ENCODE measurements around the gene INO80B.
"Not testable (repeated sequence)": the region's sequence is repeated elsewhere in the genome, so short reads cannot be mapped to it uniquely, and the experiment has no call there.

The INO80B gene

DNA sequence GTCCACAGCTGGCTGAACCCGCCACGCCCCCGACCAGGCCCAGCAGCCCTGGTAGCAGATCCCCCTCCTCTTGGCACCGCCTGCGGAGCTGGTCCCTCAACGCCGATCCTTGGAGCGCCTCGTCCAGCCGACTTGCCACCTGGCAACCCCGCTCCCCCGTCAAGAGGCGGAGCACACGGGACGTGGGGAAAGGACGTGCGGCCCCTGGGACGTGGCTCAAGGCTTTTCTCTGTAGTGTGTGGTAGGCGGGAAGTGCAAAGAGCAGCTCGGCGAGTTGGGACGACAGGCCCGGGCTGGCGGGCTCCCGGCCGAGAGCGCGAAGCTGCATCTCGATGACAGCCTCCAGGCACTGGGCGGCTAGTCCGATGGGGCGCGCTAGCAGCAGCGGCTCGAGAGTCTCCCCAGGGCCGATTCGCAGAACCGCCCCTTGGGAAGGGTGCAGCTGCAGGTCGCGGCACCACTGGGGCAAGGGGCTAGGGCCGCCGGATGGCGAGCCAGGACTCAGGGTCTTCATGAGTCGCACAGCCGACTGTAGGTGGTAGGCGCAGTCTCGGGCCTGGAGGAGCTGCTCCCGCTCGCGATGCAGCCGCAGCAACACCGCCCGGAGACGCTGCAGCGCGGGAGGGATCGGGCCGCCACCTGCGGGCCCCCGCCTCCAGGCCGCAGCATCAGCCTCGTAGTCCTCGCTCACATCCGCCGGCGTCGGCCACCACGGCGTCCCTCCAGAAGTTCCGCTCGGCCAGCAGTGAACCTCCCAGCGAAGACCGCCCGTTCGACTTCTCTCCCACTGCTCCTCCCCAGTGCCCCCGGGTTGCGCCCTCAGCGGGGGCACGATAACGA is 27.3 kb downstream of the INO80B start:
- peak; percentile 19 to 28 for DNase-seq (ENCODE audit: low read depth in 2 of 2)

DNA sequence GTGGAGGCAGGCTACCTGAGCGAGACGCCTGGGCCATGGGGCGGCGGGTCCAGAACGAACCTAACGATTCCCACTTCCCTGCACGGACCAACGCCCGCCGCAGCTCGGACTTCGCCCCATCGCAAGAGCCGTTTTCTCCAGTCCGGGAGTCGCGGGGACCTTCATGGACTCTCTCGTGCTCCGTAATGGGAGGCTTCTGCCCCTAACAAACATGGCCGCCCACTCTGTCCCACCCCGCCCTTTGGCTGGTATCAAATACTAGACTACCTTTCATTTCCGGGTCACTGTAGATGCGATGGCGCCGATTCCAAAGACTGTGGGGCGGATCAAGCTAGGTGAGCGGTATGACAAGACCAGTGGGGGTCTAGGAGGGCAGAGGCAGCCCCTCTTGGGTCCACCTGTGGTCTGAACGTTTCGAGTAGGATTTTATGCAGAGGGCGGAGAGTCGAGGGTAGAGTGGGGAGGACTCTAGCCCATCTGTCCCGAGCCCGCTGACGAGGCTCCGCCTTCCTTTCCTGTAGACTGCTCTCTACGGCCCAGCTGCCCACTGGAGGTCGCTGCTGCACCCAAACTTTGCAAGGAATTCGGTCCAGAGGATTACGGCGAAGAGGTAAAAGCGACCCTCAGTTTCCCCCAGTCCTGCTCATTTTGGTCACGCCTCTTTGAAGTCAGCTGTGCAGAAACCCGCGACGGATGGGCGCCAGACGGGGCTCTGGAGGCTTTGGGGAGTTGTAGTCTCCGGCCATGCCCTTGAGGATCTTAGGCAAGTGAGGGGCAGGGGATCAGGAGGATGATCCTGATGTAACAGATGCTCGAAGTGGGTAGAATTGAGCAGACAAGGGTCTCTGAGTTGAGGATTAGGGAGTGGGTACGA is 28.2 kb downstream of the INO80B start, which contains the start of the genes CCDC142 and TTC31:
Gene CCDC142 (minus strand): TSS at position 198 of the 874 bp plus-strand sequence. CDS start 161 bp downstream, at position 37.
Gene TTC31 (plus strand): TSS at position 281 of the 874 bp plus-strand sequence. CDS start 15 bp downstream, at position 296.
- peak; percentile 84 to 91 for DNase-seq (ENCODE audit: low read depth in 2 of 2)

DNA sequence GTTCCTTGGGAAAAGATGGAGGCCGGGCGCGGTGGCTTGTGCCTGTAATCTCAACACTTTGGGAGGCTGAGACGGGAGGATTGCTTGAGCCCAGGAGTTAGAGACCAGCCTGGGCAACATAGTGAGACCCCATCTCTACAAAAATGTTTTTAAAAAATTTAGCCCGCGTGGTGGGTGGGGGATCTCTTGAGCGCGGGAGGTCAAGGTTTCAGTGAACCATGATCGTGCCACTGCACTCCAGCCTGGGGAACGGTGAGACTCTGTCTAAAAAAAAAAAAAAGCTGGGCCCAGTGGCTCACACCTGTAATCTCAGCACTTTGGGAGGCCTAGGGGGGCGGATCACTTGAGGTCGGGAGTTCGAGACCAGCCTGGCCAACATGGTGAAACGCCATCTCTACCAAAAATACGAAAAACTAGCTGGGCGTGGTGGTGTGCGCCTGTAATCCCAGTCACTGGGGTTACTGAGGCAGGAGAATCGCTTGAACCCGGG is 28.8 kb downstream of the INO80B start:
- not testable (repeated sequence) for DNase-seq (ENCODE audit: low read depth in 2 of 2)

DNA sequence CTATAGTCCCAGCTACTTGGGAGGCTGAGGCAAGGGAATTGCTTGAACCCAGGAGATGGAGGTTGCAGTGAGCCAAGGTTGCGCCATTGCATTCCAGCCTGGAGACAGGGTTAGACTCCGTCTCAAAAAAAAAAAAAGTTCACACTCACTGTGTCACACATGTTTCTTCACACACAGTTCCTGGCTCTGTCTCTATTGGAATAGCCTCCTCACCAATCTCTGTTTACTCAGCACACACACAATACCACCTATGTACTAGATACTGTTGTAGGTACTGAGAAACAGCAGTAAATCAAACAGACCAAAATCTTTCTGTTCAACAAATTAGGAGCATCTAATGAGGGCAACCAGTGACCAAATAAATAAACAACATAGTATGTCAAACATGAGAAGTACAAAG is 31.3 kb downstream of the INO80B start:
- DNase-seq (ENCODE audit: low read depth in 2 of 2), result no peak

DNA sequence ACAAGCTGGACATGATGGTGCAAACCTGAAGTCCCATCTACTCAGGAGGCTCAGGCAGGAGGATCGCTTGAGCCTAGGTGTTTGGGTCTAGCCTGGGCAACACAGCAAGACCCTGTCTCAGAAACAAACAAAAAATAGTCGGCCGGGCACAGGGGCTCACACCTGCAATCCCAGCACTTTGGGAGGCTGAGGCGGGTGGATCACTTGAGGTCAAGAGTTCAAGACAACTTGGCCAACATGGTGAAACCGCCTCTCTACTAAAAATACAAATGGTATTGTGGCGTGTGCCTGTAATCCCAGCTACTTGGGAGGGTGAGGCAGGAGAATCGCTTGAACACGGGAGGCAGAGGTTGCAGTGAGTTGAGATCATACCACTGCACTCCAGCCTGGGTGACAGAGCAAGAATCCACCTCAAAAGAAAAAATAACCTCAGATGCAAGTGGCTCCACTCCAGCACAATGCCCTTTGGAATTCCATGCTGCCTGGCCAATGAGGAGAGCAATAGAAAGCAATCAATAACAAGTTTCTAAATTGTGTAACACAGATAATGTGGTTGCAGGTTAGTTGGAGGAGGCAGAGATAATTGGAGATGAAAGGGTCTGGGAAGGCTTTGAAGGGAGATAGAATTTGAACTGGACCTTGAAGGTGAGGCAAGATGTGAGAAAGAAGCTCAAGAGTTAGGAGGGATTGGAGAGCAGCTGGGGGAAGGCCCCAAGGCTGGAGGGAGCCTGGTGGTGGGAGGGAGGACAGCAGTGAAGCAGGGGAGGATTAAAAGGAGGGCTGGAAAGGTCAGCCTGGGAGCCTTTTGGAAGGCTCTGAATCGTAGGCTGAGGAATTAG is 34.0 kb downstream of the INO80B start:
- no peak for DNase-seq (ENCODE audit: low read depth in 2 of 2)

DNA sequence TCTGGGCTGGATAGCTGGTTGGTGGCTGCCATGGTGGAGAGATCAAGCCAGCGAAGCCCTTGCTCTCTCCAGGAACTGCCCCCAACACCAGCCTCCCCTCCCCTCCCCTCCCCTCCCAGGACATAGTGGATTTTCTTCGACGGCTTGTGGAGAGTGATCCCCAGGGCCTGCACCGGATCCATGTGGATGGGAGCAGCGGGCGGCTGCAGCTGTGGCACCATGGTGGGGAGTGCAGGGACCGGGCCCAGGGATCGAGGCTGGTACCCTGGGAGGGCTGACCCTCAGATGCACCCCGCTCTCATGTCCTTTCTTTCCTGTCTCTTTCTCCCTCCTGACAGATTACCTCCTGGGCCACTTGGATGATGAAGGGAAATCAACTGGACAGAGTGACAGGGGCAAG is 35.0 kb downstream of the INO80B start:
- no peak for DNase-seq (ENCODE audit: low read depth in 2 of 2)

DNA sequence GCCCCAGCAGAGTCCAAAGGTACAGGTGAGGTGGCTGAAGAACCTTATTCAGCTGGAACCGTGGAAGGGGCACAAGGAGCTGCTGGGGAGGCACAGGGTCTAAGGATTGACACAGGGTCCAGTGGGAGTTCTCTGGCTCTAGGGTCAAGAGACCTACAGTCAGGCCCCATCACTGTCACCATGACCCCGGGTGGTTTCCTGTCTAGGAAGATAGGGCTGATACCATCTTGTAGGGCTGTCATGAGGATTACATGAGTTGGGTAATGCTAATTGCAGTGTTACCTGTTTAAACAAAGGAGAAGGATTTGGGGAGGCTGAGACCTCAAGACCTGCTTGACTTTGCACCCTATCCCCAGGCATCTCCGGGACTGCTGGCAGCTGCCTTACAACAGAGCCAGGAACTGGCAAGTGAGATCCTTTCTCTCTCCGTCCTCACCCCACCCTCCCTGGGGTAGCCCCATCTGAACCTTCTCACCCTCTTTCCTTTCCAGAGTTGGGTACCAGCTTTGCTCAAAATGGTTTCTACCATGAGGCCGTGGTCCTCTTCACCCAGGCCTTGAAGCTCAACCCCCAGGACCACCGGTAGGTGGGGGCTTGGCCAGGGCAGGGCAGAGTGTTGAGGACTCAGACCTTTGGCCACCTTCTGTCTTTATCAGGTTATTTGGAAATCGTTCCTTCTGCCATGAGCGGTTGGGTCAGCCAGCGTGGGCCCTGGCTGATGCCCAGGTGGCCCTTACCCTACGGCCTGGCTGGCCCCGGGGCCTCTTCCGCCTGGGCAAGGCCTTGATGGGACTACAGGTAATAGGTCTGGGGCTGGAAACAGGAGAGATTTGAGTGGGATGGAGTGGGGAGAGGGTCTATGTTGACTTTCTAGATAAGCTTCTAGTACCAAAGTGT is 37.0 kb downstream of the INO80B start:
- DNase-seq (ENCODE audit: low read depth in 2 of 2), result no peak

DNA sequence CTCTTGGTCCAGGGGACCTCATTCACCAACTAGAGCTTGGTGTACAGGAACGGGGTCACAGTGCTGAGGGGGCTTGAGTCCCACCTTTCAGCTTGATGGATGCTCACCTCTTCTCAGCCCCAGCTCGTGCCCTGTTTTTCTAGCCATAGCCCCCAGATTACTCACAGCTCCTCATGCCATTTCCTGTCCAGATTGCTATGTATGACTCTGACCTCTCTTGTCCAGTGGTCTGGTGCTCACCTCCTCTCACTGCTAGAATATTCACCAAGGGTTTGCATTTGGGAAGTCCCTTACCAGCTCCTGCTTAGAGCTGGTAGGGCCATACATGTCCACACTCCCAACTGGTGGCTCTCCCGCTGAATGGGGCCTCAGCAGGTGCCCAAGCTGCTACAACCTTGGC is 38.7 kb downstream of the INO80B start:
- DNase-seq (ENCODE audit: low read depth in 2 of 2), result no peak

DNA sequence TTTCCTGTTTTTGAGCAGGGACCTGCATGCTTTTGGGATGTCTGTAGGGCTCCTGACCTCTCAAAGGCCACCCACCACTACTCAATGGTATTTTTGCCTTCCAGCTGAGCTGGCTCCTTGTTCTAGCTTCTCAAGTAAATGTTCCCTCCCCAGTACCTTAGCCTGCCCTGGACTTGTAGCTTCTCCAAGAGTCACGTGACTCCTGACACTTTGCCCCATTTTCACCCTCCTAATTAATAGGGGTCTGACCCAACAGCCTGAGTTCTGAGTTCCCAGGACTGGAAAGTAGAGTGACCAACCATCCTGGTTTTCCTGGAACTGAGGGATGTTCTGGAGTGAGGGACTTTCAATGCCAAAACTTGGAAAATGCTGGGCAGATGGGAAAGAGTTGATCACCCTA is 40.6 kb downstream of the INO80B start:
- no peak for DNase-seq (ENCODE audit: low read depth in 2 of 2)

DNA sequence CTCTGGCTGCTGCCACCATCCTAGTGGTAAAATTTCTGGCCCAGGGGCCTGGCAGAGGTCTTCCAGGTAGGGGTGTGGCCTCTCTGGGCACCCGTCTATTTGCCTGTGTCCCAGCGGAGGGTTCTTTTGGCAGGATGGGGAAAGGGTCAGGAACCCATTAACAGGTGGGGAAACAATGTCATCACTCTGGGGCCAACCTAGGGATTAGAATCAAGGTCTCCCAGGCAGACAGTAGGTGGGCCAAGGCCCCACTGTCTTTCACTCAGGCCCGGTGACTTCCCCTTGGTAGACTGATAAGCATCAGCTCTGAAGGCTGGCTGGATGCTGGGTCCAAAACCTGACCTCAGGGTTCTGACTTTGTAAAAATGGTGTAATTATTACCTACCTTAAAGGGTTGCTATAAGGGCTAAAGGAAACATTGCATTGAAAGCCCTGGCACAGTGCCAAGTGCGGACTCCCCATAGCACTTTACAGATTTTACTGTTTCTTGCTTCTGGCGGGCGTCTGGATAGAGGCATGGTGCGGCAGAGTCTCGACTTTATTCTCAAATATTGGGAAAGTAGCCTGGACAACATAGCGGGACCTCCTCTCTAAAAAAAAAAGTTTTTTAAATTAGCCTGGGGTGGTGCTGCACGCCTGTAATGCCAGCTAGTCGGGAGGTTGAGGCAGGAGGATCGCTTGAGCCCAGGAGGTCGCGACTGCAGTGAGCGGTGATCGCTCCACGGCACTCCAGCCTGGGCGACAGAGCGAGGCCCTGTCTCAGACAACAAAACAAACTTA is 42.3 kb downstream of the INO80B start:
- no peak for DNase-seq (ENCODE audit: low read depth in 2 of 2)

DNA sequence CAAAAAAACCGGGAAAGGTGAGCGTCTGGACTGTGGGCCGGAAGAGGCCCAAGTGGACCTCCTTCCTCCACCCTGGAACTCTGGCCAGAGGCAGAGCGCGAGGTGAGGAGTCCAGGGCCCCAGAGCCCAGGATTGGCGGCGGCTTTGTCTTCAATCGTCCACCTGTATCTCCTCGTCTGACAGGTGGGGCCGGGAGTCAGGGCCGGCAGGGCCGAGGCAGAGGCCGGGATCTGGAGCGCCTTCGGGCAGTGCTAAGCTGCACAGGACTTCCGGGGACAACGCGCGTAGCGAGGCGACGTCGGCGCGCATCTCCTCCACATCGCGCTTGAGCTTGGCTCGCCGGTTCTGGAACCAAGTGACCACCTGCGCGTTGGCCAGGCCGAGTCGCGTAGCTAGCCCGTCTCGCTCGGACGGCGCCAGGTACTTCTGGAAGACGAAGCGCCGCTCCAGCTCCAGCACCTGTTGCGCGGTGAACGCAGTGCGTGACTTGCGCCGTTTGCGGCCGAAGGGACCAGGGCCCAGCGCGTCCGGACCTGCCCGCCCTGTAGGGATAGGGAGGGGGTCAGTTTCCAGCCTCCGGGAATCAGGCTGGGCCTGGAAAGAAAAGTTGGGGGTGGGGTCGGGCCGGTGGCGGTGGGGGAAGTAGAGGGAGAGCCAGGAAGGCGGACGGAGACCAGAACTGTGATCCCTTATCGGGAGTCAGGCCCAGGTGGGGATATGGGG is 43.1 kb downstream of the INO80B start:
- no peak for DNase-seq (ENCODE audit: low read depth in 2 of 2)

DNA sequence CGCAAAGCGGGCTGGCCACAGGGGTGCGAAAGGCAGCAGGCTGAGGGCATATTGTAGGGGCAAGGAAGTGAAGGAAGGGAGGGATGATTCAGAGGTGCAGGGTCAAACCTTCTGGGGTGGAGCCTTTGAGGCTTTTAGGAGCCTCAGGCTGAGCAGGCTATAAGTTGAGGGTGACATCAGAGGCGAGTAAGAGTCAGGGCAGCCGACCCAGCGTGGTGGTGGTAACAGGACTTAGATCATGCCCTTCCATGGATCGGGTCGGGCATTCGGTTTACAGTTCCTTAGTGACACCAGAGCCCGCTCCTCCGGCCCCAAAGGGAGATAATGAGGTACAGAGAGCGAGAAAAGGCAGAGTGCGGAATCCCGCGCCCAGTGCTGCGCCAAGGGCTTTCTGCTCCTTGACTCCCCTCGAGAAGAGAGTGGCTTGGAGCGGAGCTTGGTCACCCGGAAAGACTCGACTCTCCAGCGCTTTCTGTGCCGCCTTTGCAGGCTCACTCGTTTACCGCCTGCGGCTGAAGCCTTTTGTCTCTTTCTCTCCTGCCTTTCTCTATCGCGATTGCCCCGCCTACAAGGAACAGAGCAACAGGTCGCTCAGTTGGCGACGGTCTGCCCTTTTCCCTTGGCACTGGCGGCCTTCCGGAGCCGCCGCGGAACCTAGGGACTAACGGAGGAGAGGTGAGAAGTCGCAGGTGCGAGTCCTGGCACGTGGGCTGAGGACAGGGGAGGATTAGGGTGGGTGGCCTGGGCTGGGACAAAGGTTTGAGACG is 43.8 kb downstream of the INO80B start:
- no peak for DNase-seq (ENCODE audit: low read depth in 2 of 2)

DNA sequence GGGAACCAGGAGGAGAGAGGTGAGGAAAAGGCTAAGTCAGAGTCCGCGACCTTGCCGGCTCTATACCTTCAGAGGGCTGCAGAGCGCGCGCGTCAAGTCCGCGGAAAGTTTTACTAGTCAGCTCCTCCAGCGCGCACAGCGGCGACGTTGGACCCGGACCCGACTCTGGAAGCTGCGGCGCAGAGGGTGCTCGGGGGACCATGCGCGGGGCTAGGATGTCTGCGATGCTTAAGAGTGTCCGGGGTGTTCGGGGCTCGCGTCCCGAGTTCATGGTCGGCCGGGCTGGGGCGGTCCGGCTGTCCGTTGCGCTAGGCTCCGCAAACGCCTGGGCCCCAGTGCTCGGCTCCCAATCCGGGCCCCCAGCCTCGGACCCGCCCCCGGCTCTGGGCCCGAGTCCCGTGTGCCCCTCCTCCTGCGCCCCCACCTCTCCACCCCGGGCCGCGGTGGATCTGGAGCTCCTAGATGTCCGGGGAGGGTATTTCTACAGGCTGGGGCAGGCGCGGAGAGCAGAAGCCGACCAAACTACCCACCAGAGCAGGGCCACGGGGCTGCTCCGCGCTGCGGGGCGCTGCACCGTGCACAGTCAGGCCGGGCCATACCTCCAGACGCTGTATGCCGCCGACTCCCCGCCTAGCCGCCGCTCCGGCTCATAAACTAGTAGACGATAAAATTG is 44.5 kb downstream of the INO80B start, which contains the start of gene LBX2:
Gene LBX2 (minus strand): TSS at position 337 of the 673 bp plus-strand sequence. CDS start 66 bp downstream, at position 271.
- DNase-seq (ENCODE audit: low read depth in 2 of 2), result no peak

DNA sequence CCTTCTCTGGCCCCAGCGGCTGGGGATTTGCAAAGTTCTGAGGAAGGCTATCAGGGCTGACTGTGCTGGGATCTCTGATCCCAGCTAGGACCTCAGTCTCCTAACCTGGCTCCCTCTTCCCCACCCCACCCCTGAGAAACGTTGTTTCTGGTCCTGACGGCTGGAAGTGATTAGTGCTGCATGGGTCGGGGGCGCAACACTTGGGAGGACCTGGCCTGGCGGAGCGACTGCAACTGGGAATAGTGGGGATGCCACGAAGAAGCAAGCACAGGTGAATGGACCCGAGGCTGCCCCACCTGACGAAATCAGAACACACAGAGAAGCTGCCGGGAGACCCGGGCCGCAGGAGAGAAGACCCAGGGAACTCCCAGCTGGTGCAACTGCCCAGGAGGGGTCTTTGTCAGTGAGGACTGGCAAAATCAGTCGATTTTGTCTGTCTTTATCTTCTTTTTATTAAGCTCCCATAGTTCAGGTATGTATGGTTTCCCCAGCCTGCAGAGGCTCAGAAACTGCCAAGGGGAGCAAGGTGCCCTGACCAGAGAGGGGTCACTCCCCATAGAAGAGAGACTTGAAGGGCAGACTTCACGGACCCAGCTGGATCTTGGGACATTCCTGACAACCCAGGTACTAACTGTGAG is 45.2 kb downstream of the INO80B start:
- no peak for DNase-seq (ENCODE audit: low read depth in 2 of 2)

DNA sequence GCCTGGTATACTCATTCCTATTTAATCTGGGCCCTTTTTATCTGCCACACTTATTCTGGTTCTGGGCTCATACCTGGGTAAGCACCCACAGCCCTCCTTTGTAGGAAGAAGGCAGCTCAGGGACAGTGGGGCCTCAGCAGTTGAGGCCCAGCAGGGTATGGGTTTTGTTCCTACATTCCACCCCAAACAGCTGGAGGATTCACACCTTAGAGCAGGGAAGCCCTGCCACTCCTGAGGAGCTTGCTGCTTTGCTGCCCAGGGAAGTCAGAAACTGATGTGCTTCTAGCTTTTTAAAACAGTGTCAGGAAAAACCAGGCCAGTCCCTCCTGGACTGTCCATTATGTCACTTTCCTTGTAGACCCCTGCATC is 45.7 kb downstream of the INO80B start:
- DNase-seq (ENCODE audit: low read depth in 2 of 2), result no peak

DNA sequence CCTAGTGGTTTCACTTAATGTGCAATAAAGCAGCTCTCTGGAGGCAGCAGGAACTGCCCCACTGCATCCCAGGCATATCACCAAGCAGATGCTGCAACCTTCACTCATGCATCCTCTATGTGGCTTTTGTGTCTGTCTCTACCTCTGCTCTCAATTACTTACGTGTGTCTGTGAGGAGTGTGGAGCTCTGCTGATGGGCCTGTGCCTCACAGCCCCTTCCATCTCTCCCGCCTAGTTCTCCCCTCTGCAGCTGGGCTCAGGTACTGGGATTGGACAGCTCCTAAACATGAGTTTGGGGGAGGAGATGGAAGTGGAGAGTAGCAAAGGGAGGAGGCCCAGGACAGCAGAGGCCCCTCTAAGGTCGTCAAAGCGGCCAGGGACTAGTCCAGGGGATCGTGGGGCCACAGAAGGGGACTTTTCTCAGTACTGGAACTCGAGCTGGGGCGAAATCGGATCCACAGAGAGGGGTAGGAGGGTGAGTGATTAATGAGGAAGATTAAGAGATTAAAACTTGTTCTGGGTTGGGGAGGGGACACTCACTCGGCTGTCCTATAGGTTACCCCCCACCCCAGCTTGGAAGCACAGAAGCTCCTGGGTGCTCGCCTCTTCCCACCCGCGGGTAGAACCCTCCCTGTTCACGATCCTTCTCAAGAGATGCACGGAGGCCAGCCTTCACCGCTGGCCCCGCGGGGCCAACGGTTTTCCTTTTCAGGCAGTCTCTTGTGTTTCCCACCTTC is 46.6 kb downstream of the INO80B start:
- DNase-seq (ENCODE audit: low read depth in 2 of 2), result no peak

Data from stimulated activated CD8-positive, alpha-beta memory T cell treated with anti-CD3 and anti-CD28 coated beads, Interleukin-15, amount 100 ng/mL, for 4 hours (primary cell).